Measurements from ENCODE around the gene TDRD12.
"Not testable (repeated sequence)": the region's sequence is repeated elsewhere in the genome, so short reads cannot be mapped to it uniquely, and the experiment has no call there.

TDRD12 gene

DNA sequence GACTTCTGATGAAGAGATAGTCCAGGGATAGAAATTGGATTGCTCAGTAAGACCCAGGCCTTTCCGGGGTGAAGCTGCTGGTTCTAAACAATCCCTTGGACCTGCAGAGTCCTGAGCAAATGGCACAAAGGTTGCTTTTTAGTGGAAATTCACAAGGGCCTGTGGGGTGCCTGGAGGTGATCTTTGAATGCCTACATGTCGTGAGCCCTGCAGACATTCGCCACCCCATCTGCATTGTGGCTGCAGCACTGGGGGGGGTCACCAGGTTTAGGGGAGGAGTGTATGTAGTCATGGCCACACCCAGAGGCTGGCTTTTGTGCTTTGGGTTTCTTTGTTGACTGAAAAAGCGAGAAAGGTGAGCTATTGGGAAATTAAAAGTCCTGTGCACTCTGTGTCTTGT, 108.6 kb downstream of the TDRD12 start:
- DNase-seq (ENCODE audit: low read depth in 2 of 2, low spot score in 1 of 2) = no peak

DNA sequence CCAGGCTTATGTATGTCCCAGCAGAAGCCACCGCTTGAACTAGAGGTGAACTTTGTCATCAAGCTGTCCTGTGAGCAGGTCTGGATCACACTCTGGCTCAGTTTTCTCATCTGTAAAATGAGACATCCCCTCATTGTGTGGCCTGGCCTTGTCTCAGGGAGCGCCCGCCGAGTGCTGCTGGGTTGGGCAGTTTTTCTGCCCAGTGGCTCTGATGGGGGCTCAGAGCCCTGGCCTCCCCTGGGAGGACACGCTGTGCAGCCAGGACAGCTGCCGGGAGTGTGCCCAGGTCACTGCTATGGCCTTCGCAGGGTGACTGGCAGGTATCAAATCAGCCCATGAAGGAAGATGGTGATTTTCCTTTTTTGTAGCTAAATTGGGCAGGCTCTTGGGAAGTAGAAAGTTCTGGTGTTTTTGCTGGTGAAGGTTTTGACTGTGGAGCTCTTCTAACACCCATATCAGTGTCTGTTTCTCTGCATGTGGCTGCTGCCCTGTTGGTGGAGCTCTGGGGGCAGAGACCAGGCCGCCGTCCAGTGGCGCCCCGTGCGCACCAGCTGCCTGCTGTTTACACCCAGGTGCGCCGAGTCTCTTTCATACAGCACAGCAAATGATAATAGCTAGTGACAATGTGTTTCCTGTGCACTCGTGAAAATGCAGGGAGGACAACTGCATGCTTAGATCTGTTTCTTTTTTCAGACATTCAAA, 109.2 kb downstream of the TDRD12 start:
- no peak for DNase-seq (ENCODE audit: low read depth in 2 of 2, low spot score in 1 of 2)

DNA sequence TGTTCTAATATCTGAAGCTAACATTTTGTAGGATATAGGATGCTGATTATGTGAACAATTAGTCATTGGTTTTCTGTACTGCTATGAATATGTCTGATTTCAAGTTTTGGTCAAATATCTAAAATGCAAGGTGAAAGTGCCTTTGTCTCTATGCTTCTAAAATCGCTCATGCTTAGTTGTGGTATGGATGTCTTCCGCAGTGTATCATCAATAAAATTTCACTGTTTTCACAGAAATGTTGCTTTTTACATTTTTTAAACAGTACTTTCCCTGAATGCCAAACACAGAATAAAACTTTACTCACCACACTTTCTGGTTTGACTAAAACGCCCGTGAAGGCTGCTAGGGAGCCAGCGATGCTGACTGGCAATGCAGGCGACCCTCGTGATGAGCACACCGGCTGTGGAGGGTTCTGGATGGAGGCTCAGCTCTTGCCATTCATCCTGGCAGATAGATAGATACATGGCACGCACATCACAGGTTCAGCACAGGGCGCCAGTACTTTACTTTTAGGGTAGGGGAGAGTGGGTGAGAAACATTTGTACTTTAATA, 109.9 kb downstream of the TDRD12 start:
- DNase-seq (ENCODE audit: low read depth in 2 of 2, low spot score in 1 of 2) = no peak

DNA sequence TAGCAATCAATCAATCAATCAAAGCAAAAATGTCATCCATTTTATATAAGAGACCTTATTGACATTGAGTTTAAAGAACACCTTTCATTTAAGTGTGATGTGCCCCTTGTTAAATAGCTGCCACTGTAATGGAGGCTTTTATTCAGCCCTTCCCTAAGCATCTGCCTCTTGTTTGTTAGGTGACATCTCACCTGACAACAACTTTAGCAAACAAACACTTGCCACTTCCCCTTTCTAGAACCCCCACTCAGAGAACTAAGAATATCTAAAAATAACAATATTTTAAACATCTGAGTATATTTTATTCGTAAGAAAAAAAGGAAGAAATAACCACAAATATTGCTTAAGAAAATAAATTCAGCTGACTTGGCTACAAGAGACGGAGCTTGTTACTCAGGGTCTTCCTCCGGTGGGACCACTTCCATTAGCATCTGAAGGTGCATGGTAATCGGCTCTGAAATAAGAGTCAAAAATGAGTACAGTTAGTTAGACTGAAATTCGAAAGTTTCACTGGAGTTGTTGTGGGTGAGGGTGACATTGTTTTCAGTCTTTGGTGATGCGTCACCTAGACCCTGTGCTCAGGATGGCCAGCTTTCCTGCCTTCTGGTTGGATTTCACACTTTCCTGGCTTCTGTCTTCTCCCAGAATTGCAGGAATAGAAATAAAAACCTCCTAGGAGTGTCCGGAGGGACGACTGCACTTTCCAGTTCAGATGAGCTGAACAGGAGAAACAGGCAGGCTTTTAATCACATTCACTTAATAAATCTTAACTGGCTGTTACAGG, 110.9 kb downstream of the TDRD12 start:
- DNase-seq (ENCODE audit: low read depth in 2 of 2, low spot score in 1 of 2) = no peak

DNA sequence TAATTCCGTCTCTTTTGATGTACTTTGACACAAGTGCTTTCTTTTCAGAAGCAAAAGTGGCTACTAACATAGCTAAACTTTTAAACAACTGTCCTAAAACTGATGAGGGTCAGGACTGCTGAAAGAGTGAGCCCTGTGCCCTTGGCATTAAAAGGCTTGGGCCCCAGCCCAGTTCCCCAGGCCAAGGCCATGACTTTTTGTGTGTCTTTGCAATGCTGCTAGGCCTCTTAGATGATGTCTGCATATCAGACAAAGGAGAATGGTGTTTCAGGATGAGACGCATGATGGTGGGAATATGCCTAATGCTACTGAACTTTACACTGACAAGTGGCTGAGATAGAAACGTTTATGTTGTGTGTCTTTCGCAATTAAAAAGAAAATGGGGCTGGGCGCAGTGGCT, 112.0 kb downstream of the TDRD12 start:
- DNase-seq (ENCODE audit: low read depth in 2 of 2, low spot score in 1 of 2) = no peak

DNA sequence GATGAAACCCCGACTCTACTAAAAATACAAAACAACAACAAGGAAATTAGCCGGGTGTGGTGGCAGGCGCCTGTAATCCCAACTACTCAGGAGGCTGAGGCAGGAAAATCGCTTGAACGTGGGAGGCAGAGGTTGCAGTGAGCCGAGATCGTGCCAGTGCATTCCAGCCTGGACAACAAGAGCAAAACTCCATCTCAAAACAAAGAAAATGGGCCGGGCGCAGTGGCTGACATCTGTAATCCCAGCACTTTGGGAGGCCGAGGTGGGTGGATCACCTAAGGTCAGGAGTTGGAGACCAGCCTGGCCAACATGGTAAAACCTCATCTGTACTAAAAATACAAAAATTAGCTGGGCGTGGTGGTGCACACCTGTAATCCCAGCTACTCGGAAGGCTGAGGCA, 112.5 kb downstream of the TDRD12 start:
- DNase-seq (ENCODE audit: low read depth in 2 of 2, low spot score in 1 of 2) = not testable (repeated sequence)

DNA sequence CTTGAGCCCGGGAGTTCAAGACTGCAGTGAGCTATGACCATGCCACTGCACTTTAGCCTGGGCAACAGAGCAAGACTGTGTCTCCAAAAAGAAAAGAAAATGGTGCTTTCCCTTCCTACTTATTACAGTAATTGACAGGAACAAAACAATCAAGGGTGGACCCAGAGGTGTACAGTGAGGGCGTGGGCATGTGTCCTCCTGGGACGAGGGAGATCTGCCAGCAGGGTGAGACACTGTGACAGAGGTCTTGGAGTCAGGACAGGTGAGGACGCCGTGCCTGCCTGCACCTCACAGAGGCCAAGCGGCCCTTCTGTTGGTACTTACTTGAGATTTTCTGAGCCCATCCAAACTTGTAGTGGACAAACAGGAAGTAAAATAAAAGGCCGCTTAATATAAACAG, 113.3 kb downstream of the TDRD12 start:
- DNase-seq (ENCODE audit: low read depth in 2 of 2, low spot score in 1 of 2) = not testable (repeated sequence)

DNA sequence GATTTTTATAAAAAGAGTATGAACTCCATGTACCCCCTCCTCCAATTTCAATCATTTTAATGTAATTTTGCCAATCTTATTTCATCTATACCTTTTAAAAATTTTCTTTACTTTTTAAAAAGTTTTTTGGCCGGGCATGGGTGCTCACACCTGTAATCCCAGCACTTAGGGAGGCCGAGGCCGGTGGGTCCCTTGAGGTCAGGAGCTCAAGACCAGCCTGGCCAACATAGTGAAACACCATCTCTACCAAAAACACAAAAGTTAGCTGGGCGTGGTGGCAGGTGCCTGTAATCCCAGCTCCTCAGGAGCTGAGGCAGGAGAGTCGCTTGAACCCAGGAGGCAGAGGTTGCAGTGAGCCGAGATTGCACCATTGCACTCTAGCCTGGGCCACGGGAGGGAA, 113.8 kb downstream of the TDRD12 start:
- not testable (repeated sequence) for DNase-seq (ENCODE audit: low read depth in 2 of 2, low spot score in 1 of 2)

DNA sequence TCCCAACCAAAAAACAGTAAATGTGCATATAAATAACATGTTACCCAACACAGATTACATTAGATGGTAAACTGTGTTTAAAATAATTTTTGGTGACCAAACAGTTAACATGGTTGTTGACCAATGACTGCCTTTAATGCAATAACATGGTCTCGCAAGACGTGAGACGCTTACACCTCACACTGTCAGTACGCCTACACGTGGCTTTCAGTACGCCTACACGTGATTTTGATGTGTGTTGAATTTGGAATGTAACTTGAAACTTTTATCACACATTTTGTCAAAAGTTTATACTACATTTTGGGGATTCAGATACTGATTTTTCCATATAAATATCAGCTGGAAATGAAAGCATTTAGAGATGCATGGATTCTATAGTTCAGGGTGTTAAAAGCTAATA, 118.0 kb downstream of the TDRD12 start:
- no peak for DNase-seq (ENCODE audit: low read depth in 2 of 2, low spot score in 1 of 2)

DNA sequence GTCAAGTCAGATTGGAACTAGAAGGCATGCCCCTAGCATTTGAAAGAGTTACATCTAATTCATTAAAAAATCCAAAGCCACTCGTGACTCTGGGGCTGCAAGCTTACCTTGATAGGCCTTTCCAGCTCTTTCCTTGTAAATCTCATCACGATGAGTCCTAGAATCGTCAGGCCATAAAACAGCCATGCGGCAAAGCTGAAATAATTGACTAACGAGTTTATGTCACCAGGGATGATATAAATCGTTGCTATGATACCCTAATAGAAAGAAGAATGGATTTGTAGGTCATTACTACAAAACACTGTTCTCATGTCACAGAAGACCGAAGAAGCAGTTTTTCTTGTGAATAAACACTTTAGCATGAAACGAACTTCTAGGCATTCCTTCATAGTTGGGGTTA, 122.5 kb downstream of the TDRD12 start:
- no peak for DNase-seq (ENCODE audit: low read depth in 2 of 2, low spot score in 1 of 2)

DNA sequence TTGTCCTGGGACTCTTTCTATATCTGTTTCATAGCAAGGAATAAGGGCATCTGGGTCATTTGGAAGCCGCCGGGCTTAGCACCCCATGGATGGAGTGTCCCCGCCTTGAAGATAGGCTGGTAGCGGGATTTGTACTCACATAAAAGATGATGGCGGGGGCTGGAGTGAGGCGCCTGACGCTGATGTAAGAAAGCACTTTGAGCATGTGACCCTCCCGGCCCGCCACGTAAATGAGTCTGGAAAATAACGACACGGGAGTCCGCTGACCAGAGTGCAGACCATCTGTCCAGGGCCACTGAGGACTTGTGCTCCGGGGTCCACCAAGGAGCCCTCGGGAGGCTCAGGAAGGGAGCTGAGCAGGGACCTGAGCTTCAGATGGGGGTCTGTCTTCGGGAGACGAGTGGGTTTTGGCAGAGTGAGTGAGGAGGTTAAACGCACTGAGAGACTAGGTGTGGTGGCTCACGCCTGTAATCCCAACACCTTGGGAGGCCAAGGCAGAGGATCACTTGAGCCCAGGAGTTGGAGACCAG, 124.2 kb downstream of the TDRD12 start:
- DNase-seq (ENCODE audit: low read depth in 2 of 2, low spot score in 1 of 2) = no peak

DNA sequence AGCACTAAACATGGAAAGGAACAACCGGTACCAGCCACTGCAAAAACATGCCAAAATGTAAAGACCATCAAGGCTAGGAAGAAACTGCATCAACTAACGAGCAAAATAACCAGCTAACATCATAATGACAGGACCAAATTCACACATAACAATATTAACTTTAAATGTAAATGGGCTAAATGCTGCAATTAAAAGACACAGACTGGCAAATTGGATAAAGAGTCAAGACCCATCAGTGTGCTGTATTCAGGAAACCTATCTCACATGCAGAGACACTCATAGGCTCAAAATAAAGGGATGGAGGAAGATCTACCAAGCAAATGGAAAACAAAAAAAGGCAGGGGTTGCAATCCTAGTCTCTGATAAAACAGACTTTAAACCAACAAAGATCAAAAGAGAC, 128.5 kb downstream of the TDRD12 start:
- DNase-seq (ENCODE audit: low read depth in 2 of 2, low spot score in 1 of 2) = not testable (repeated sequence)

DNA sequence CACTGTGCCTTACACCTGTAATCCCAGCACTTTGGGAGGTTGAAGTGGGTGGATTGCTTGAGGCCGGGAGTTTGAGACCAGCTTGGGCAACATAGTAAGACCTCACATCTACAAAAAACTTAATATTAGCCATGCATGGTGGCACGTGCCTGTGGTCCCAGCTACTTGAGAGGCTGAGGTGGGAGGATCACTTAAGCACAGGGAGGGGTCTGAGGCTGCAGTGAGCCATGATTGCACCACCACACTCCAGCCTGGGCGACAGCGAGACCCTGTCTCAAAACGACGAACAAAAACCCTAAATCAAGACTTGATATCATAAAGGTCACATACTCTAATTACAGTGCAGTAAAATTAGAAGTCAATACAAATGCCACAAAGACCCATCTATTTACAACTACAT, 132.6 kb downstream of the TDRD12 start:
- DNase-seq (ENCODE audit: low read depth in 2 of 2, low spot score in 1 of 2) = no peak

DNA sequence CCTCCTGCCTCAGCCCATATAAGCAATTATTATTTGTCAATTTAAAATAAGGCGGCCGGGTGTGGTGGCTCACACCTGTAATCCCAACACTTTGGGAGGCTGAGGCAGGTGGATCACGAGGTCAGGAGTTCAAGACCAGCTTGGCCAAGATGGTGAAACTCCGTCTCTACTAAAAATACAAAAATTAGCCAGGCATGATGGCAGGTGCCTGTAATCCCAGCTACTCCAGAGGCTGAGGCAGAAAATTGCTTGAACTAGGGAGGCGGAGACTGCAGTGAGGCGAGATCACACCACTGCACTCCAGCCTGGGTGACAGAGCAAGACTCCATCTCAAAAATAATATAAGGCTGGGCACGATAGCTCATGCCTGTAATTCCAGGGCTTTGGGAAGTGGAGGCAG, 137.3 kb downstream of the TDRD12 start:
- not testable (repeated sequence) for DNase-seq (ENCODE audit: low read depth in 2 of 2, low spot score in 1 of 2)

DNA sequence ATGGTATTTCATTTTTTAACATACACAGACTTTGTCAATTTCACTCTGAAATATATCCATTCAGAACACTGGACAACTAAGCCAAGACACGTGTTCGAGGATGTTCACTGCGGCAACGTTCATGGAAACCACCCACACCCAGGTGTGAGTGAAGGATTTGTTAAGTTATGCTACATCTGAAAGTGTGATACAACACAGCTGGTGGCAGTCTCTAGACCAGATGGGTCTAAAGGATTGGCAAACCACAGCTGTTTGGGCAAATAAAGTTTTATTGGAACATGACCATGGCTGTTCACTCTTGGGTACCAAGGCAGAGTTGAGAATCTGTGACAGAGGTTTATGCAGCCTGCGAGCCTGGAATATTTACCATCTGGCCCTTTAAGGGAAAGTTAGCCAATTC, 138.0 kb downstream of the TDRD12 start:
- DNase-seq (ENCODE audit: low read depth in 2 of 2, low spot score in 1 of 2) = no peak

DNA sequence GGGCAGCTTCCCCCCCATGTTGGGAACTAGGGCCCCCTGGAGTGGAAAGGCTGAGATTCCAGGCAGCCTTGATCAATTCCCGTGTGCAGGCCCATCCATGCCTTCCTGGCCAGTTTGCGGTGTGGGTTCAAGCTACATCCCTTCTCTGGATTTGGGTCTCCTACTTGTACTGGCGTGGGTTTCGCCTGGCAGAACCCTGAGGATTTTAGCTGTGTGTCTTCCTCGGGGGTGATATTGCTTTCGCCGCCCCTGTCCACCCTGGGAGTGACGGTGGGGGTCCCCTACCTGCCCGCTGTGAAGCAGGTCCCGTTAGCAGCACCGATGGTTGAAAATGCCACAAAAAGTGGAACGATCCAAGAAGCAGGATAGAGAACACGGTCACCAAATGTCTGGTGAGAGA, 138.6 kb downstream of the TDRD12 start:
- no peak for DNase-seq (ENCODE audit: low read depth in 2 of 2, low spot score in 1 of 2)

DNA sequence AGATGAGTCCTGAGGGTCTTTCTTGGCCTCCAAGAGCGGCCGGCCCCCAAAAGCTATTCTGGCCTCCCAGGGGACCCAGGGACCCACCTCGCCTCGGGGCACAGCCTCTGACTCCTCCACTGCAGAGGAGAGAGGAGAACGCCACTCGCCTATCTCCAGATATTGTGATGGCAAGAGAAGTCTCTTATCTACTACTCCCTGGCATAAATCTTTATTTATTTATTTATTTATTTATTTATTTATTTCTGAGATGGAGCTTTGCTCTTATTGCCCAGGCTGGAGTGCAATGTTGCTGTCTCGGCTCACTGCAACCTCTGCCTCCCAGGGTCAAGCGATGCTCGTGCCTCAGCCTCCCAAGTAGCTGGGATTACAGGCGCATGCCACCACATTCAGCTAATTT, 139.0 kb downstream of the TDRD12 start:
- no peak for DNase-seq (ENCODE audit: low read depth in 2 of 2, low spot score in 1 of 2)

DNA sequence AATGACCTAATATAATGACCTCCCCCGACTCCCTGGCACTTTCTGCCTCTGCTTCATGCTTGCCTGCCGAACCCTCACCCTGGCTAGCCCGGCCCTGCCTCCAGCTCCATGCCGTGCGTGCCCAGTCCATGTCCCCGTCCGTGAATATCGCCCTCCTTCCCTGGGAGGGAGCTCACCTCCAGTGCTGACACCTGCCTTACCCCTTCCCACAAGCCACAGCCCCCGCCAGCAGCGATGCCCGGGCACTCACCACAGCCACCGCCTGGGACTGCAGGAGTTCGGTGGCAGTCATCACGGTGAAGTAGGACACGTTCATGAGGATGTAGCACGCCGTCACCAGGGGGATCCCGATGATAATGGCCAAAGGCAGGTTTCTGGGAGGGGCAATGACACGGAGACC, 140.0 kb downstream of the TDRD12 start:
- no peak for DNase-seq (ENCODE audit: low read depth in 2 of 2, low spot score in 1 of 2)

DNA sequence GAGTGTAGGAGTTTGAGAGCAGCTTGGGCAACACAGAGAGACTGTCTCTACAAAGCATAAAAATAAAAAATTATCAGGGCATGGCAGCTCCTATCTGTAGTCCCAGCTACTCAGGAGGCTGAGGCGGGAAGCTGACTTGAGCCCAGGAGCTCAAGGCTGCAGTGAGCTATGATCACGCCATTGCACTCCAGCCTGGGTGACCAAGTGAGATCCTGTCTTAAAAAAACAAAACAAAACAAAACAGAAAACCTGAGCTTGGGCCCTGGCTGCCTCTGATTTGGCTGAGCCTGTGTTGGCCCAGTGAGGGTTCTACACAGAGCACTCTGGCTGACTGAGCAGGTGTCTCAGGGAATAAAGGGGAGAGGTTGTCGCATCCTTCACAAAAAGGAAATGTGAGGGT, 142.0 kb downstream of the TDRD12 start:
- no peak for DNase-seq (ENCODE audit: low read depth in 2 of 2, low spot score in 1 of 2)

DNA sequence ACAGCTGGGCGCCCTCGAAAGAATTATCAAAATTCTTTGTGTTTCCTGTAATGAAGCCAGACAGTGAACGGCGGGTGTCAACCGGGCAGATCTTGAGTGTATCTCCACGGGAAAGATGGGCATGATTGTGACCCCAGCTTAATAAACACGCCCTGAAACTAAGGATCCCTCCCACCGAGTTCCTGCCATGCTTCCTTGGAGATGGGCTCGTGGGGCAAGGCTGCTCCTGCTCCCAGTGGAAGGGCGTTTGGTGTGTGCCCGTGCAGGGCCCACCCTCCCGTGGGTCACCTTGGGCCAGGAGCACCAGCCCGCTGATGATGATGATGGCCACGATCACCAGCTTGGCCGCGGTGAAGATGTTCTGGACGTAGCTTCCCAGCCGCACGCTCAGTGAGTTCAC, 142.6 kb downstream of the TDRD12 start:
- DNase-seq (ENCODE audit: low read depth in 2 of 2, low spot score in 1 of 2) = no peak

DNA sequence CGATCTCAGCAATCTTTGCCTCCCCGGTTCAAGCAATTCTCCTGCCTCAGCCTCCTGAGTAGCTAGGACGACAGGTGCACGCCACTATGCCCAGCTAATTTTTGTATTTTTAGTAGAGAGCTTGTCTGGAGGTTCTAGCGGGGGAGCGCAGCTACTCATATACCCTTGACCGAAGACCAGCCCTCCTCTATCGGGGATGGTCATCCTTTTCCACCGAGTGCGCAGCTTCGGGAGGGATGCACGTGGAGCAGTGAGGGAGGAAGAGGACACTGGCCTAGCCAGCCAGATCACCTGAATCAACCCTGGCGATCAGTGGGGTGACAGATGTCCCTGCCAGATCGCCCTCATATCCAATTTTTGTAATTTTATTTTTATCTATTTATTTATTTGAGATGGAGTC, 143.2 kb downstream of the TDRD12 start:
- no peak for DNase-seq (ENCODE audit: low read depth in 2 of 2, low spot score in 1 of 2)

DNA sequence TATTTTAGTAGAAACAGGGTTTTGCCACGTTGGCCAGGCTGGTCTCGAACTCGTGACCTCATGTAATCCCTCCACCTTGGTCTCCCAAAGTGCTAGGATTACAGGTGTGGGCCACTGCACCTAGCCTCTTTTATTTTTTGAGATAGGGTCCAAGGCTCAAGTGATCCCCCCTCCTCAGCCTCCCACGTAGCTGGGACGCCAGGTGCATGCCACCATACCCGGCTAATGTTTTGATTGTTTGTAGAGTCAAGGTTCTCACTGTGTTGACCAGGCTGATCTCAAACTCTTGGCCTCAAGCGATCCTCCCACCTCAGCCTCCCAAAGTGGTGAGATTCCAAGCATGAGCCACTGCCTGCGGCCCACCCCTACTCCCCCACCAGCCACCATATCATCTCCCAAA, 143.7 kb downstream of the TDRD12 start:
- no peak for DNase-seq (ENCODE audit: low read depth in 2 of 2, low spot score in 1 of 2)

All from stimulated activated CD8-positive, alpha-beta memory T cell treated with anti-CD3 and anti-CD28 coated beads, Interleukin-4, amount 100 ng/mL, for 1 hour (primary cell).